ENCODE results near the gene IL34.

IL34 gene

DNA sequence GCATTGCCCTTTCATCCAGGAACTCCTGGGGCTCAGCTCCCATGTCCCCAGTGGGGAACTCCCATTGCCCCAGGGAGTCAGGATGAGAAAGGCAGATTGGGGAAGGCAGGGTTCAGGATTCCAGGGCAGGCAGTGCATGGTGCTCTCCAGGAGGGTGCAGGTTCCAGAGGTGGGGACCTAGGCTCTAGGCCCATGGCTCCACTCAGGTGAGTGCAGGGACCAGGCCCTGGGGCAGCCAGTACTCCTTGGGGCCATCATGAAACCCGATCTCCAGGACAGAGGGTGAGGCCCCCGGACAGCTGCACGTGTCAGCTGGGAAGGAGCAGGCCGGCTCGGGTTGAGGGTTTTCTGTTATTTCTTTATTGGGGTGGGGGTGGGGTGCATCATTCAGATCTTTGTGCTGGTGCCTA, 40.7 kb downstream of the IL34 start:
- no peaks in the 10 kb centered on the region for H3K9me3 ChIP-seq (ENCODE audit: control insufficient read depth, insufficient read depth, low read depth, low read length)
- no peaks in the 10 kb centered on the region for H3K36me3 ChIP-seq (ENCODE audit: control insufficient read depth, insufficient read depth, low read length)
- peaks cover 4% of the 10 kb centered on the region; the same call in 1 of the 2 replicates for H3K27me3 ChIP-seq (ENCODE audit: control insufficient read depth, insufficient read depth, low read length)
- no peak overlapping the region for H3K9ac ChIP-seq (ENCODE audit: low read length)
- H3K4me1 ChIP-seq (ENCODE audit: control insufficient read depth, insufficient read depth, low read length) = peaks cover 25% of the 10 kb centered on the region
- no peak overlapping the region for H3K4me3 ChIP-seq (ENCODE audit: low read depth, low read length)
- H3K27ac ChIP-seq (ENCODE audit: low read depth, low read length) = no peak overlapping the region

DNA sequence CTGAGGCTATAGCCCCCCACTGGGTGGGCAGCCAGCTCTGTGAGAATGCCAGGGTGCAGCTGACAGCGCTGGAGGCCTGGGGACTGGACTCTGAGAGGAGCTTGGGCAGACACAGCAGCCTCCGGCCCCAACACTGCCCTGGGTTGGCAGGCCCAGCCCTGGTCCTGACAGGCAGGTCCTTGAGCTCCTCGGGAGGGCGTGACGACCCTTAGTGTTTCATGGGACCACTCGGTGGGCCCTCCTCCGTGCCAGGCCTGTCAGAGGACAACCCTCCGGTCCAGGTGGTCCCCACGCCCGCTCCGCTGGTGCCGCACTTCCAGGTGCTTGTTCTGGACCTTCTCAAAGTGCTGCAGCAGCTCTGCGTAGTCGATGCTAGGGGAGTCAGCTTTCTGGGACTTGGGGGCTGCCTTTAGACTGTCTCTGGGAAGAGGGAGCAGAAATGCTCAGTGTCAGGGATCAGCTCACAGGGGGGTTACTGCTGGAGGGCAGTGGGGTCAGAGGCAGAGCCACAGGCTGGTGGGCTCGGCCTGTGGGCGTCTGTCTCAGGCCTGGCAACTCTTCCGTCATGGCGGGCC, 41.4 kb downstream of the IL34 start:
- Histone ChIP-seq H3K27me3 (ENCODE audit: control insufficient read depth, insufficient read depth, low read length) (peaks cover 4% of the 10 kb centered on the region; the same call in 1 of the 2 replicates), H3K4me1 (ENCODE audit: control insufficient read depth, insufficient read depth, low read length) (peaks cover 24% of the 10 kb centered on the region), H3K27ac (ENCODE audit: low read depth, low read length) (no peak overlapping the region), H3K36me3 (ENCODE audit: control insufficient read depth, insufficient read depth, low read length) (no peaks in the 10 kb centered on the region), H3K9ac (ENCODE audit: low read length) (no peak overlapping the region), H3K9me3 (ENCODE audit: control insufficient read depth, insufficient read depth, low read depth, low read length) (no peaks in the 10 kb centered on the region), H3K4me3 (ENCODE audit: low read depth, low read length) (no peak overlapping the region)

DNA sequence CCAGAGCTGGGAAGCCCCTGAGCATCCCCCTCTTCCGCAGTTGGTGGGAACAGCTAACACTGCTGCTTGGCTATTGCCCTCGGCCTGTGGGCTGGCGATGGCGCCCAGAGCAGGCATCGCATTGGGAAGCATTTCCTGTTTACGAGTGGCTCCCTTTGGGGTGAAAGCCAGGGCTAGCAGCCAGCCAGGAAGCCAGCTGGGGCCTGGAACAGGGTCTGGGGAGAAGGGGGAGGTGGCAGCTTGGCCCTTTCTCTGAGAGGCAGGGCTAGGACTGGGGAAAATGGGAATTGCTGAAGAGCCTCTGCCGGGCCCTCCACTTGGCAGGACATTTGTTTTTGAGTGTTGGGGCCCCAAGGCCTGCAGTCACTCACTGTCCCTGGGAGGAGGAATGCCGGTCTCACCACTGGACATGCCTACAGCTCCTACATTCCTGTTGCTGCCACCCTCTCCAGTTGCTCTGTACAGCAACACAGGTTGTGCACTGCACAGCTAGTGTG, 41.9 kb downstream of the IL34 start:
- Histone ChIP-seq H3K9me3 (ENCODE audit: control insufficient read depth, insufficient read depth, low read depth, low read length) (no peaks in the 10 kb centered on the region), H3K4me1 (ENCODE audit: control insufficient read depth, insufficient read depth, low read length) (peaks cover 29% of the 10 kb centered on the region), H3K36me3 (ENCODE audit: control insufficient read depth, insufficient read depth, low read length) (no peaks in the 10 kb centered on the region), H3K4me3 (ENCODE audit: low read depth, low read length) (no peak overlapping the region), H3K27me3 (ENCODE audit: control insufficient read depth, insufficient read depth, low read length) (peaks cover 4% of the 10 kb centered on the region; the same call in 1 of the 2 replicates), H3K27ac (ENCODE audit: low read depth, low read length) (no peak overlapping the region), H3K9ac (ENCODE audit: low read length) (no peak overlapping the region)

DNA sequence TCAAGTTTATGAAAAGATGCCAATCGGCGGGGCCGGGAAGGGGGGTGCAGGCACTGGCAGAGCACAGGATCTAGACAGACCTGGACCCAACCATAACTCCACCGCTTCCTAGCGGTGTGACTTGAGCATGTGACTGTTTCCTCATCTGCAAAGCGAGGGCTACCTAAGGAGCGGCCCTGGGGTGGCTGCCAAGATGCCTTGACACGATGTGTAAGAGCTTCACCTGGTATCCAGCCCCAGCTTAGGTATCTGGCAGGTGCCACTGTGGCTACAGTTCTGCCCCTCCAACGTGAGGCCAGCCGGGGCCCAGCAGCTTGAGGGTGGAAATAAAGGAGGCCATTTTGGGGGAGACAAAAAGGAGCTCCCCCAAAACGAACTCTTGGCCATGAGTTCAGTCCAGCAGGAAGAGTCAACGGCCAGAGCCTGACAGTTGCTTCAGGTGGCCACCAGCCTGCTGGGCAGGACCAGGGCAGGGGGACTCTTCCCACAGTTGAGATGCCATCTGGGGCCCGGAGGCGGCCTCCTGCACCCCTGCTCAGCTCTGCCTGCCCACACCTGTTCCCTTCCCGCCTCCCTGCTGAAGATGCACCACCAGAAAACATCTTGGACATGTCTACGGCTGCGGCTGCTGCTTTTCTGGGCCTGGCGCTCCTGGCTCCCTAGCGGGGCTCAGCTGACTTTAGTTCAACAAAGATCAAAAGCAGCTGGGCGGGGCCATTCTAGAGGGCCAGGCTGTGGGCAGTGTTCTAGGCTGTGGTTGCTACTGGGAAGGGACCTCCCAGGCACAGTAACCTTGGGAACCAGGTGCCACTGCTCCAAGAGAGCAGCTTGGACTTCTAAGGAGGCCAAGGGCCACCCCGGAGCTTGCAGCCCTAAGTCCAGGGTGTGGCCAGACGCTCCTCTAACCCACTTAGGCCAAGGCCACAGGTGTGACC, 42.9 kb downstream of the IL34 start:
- Histone ChIP-seq H3K4me1 (ENCODE audit: control insufficient read depth, insufficient read depth, low read length) (peaks cover 39% of the 10 kb centered on the region), H3K27me3 (ENCODE audit: control insufficient read depth, insufficient read depth, low read length) (peaks cover 4% of the 10 kb centered on the region; the same call in 1 of the 2 replicates), H3K27ac (ENCODE audit: low read depth, low read length) (no peak overlapping the region), H3K4me3 (ENCODE audit: low read depth, low read length) (no peak overlapping the region), H3K9ac (ENCODE audit: low read length) (no peak overlapping the region), H3K9me3 (ENCODE audit: control insufficient read depth, insufficient read depth, low read depth, low read length) (no peaks in the 10 kb centered on the region), H3K36me3 (ENCODE audit: control insufficient read depth, insufficient read depth, low read length) (no peaks in the 10 kb centered on the region)

GRCh38 chr16:70689970-70690891, 43.9 kb downstream of the IL34 start:
- Histone ChIP-seq H3K4me1 (ENCODE audit: control insufficient read depth, insufficient read depth, low read length) (peaks cover 43% of the 10 kb centered on the region), H3K9ac (ENCODE audit: low read length) (no peak overlapping the region), H3K27ac (ENCODE audit: low read depth, low read length) (no peak overlapping the region)

DNA sequence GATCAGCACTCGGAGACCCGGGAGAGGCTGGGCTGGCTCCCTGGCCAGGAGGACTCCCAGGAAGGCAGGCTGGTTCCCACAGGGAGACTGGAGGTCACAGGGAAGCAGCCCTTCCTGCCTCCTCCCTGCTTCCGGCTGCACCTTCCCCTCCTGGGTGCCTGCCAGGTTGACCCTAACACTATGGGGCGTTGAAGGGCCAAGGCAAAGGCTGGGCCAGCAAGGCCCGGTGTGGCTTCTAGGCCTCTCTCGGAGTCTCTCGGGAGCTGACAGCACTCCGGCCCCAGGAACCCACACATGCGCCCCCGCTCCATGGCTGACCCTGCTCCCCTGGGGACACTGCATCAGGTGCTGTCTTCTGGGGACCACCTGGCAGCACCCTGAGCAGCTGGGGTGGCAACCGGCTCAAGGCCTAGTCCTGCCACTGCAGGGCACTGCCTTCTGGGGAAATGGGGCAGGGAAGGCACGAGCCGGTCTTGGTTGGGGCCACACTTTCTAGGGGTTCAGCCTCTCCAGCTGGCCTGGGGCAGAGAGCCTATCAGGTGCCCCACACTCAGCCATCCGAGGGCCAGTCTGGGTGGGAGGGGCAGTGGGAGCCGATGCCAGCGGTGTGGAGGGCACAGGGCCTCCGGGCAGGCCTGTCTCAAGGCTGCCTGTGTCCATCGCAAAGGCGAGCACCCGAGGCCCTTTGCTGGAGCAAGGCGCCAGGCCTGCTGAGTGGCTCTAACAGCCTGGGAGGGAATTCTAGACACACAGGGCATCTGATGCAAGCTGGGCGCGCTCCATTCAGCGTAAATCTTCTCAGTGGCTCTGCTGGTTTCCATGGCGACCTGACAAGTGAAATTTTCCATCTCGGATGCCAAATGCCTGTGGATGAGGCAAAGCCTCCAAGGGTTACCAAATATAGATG, 45.1 kb downstream of the IL34 start:
- no peak overlapping the region for H3K27ac ChIP-seq (ENCODE audit: low read depth, low read length)
- peaks cover 51% of the 10 kb centered on the region for H3K4me1 ChIP-seq (ENCODE audit: control insufficient read depth, insufficient read depth, low read length)
- H3K36me3 ChIP-seq (ENCODE audit: control insufficient read depth, insufficient read depth, low read length) = no peaks in the 10 kb centered on the region
- no peak overlapping the region for H3K4me3 ChIP-seq (ENCODE audit: low read depth, low read length)
- peaks cover under 1% of the 10 kb centered on the region; the same call in 1 of the 2 replicates for H3K27me3 ChIP-seq (ENCODE audit: control insufficient read depth, insufficient read depth, low read length)
- H3K9ac ChIP-seq (ENCODE audit: low read length) = no peak overlapping the region
- H3K9me3 ChIP-seq (ENCODE audit: control insufficient read depth, insufficient read depth, low read depth, low read length) = no peaks in the 10 kb centered on the region

More at GRCh38 chr16:70689970-70690891, 43.9 kb downstream of the IL34 start:
- Histone ChIP-seq H3K36me3 (ENCODE audit: control insufficient read depth, insufficient read depth, low read length) (no peaks in the 10 kb centered on the region), H3K9me3 (ENCODE audit: control insufficient read depth, insufficient read depth, low read depth, low read length) (no peaks in the 10 kb centered on the region), H3K27me3 (ENCODE audit: control insufficient read depth, insufficient read depth, low read length) (peaks cover 4% of the 10 kb centered on the region; the same call in 1 of the 2 replicates), H3K4me3 (ENCODE audit: low read depth, low read length) (no peak overlapping the region)

GRCh38 chr16:70692130-70692872, 45.9 kb downstream of the IL34 start:
- H3K4me3 ChIP-seq (ENCODE audit: low read depth, low read length) = no peak overlapping the region
- no peaks in the 10 kb centered on the region for H3K9me3 ChIP-seq (ENCODE audit: control insufficient read depth, insufficient read depth, low read depth, low read length)
- no peaks in the 10 kb centered on the region for H3K27me3 ChIP-seq (ENCODE audit: control insufficient read depth, insufficient read depth, low read length)
- H3K36me3 ChIP-seq (ENCODE audit: control insufficient read depth, insufficient read depth, low read length) = no peaks in the 10 kb centered on the region
- H3K27ac ChIP-seq (ENCODE audit: low read depth, low read length) = no peak overlapping the region
- H3K9ac ChIP-seq (ENCODE audit: low read length) = peak overlapping the region; percentile 18
- peaks cover 51% of the 10 kb centered on the region for H3K4me1 ChIP-seq (ENCODE audit: control insufficient read depth, insufficient read depth, low read length)

GRCh38 chr16:70692873-70693671, 46.7 kb downstream of the IL34 start:
- Histone ChIP-seq H3K36me3 (ENCODE audit: control insufficient read depth, insufficient read depth, low read length) (0 out of 2 replicates have a peak, but pooled peaks cover 1% of the 10 kb centered on the region), H3K4me1 (ENCODE audit: control insufficient read depth, insufficient read depth, low read length) (peaks cover 46% of the 10 kb centered on the region), H3K27ac (ENCODE audit: low read depth, low read length) (peak overlapping the region; percentile 83; the same call in 1 of the 2 replicates), H3K4me3 (ENCODE audit: low read depth, low read length) (no peak overlapping the region), H3K27me3 (ENCODE audit: control insufficient read depth, insufficient read depth, low read length) (no peaks in the 10 kb centered on the region), H3K9me3 (ENCODE audit: control insufficient read depth, insufficient read depth, low read depth, low read length) (no peaks in the 10 kb centered on the region), H3K9ac (ENCODE audit: low read length) (peak overlapping the region; percentile 65)

All from HUES6 (cell line).